ENCODE results near the gene CHRNA3.

The CHRNA3 gene

DNA sequence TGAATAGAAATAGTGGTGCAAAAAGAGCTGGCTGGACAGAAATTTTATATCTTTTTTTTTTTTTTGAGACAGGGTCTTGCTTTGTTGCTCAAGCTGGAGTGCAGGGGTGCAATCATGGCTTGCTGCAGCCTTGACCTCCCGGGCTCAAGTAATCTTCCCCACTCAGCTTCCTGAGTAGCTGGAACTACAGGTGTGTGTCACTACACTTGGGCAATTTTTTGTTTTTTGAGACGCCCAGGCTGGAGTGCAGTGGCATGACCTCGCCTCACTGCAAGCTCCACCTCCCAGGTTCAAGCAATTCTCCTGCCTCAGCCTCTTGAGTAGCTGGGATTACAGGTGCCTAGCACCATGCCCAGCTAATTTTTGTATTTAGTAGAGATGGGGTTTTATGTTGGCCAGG is 22.4 kb downstream of the CHRNA3 start:
- H3K18ac ChIP-seq (ENCODE audit: low read length) = no peak overlapping the region
- H2BK120ac ChIP-seq (ENCODE audit: insufficient read depth, low read length, poor library complexity) = no peak overlapping the region
- no peaks in the 10 kb centered on the region for H3K79me2 ChIP-seq (ENCODE audit: control insufficient read depth, insufficient read depth, low read length, poor library complexity)
- no peak overlapping the region for H2BK12ac ChIP-seq (ENCODE audit: low read length)
- H3K4me2 ChIP-seq (ENCODE audit: low read length) = no peak overlapping the region
- peaks cover 2% of the 10 kb centered on the region for H3K9me3 ChIP-seq (ENCODE audit: insufficient read depth, low read depth, low read length)
- H4K8ac ChIP-seq (ENCODE audit: low read depth, low read length) = no peak overlapping the region
- no peaks in the 10 kb centered on the region for H3K4me1 ChIP-seq (ENCODE audit: control insufficient read depth in 1 of 2, insufficient read depth in 2 of 2, low read length in 2 of 2)
- H2AFZ ChIP-seq (ENCODE audit: insufficient read depth, low read length, poor library complexity) = no peak overlapping the region
- H2AK5ac ChIP-seq (ENCODE audit: low read length) = no peak overlapping the region
- H3K4ac ChIP-seq (ENCODE audit: low read depth, low read length) = no peak overlapping the region
- no peak overlapping the region for H3K23ac ChIP-seq (ENCODE audit: low read length)
- H4K12ac ChIP-seq (ENCODE audit: low read depth, low read length) = no peak overlapping the region
- no CpG with 5 or more reads among the region's 3 CpGs for WGBS (ENCODE audit: extremely low coverage, insufficient coverage, insufficient read length)
- H3K4me3 ChIP-seq (ENCODE audit: low read depth, low read length) = no peak overlapping the region
- H3K27me3 ChIP-seq (ENCODE audit: insufficient read depth, low read length) = no peaks in the 10 kb centered on the region
- no peak overlapping the region for H3K9ac ChIP-seq (ENCODE audit: low read length)
- H3K14ac ChIP-seq (ENCODE audit: low read length) = no peak overlapping the region
- H4K91ac ChIP-seq (ENCODE audit: low read depth, low read length) = no peak overlapping the region
- no peaks in the 10 kb centered on the region for H3K36me3 ChIP-seq (ENCODE audit: control insufficient read depth in 1 of 2, insufficient read depth in 2 of 2, low read length in 2 of 2)
- DNase-seq = no peak
- H3K27ac ChIP-seq (ENCODE audit: low read depth, low read length) = no peak overlapping the region
- H3K79me1 ChIP-seq (ENCODE audit: low read length) = no peaks in the 10 kb centered on the region
- H2BK5ac ChIP-seq (ENCODE audit: low read depth, low read length, poor library complexity) = no peak overlapping the region

DNA sequence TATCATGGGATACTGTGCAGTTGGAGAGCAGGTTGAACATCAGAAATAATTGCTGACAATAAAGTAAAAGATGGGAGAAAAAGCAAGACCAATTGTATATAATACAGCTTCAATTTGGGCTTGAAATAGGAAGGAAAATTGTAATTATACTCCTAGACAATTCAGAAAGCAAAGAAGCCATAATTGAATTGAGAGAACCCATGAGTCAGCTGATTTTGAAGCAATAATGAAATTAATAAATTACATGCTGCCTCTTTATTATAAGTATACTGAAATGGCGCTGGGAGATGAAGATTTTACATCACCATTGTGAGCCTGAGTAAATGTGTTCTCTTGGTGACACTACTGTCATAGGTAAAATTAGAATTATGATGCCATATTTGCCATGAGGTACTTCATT is 23.2 kb downstream of the CHRNA3 start:
- no peak for DNase-seq
- no peaks in the 10 kb centered on the region for H3K27me3 ChIP-seq (ENCODE audit: insufficient read depth, low read length)
- H3K4ac ChIP-seq (ENCODE audit: low read depth, low read length) = no peak overlapping the region
- no peaks in the 10 kb centered on the region for H3K36me3 ChIP-seq (ENCODE audit: control insufficient read depth in 1 of 2, insufficient read depth in 2 of 2, low read length in 2 of 2)
- no CpG with 5 or more reads among the region's 1 CpG for WGBS (ENCODE audit: extremely low coverage, insufficient coverage, insufficient read length)
- peaks cover 2% of the 10 kb centered on the region for H3K9me3 ChIP-seq (ENCODE audit: insufficient read depth, low read depth, low read length)
- no peak overlapping the region for H2BK12ac ChIP-seq (ENCODE audit: low read length)
- H2AK5ac ChIP-seq (ENCODE audit: low read length) = no peak overlapping the region
- no peak overlapping the region for H3K27ac ChIP-seq (ENCODE audit: low read depth, low read length)
- H3K79me1 ChIP-seq (ENCODE audit: low read length) = no peaks in the 10 kb centered on the region
- H3K18ac ChIP-seq (ENCODE audit: low read length) = no peak overlapping the region
- no peak overlapping the region for H3K23ac ChIP-seq (ENCODE audit: low read length)
- H3K14ac ChIP-seq (ENCODE audit: low read length) = no peak overlapping the region
- H2BK120ac ChIP-seq (ENCODE audit: insufficient read depth, low read length, poor library complexity) = no peak overlapping the region
- no peak overlapping the region for H3K4me3 ChIP-seq (ENCODE audit: low read depth, low read length)
- H3K79me2 ChIP-seq (ENCODE audit: control insufficient read depth, insufficient read depth, low read length, poor library complexity) = no peaks in the 10 kb centered on the region
- no peak overlapping the region for H2AFZ ChIP-seq (ENCODE audit: insufficient read depth, low read length, poor library complexity)
- no peak overlapping the region for H4K12ac ChIP-seq (ENCODE audit: low read depth, low read length)
- H4K91ac ChIP-seq (ENCODE audit: low read depth, low read length) = no peak overlapping the region
- H3K4me1 ChIP-seq (ENCODE audit: control insufficient read depth in 1 of 2, insufficient read depth in 2 of 2, low read length in 2 of 2) = no peaks in the 10 kb centered on the region
- no peak overlapping the region for H4K8ac ChIP-seq (ENCODE audit: low read depth, low read length)
- no peak overlapping the region for H3K9ac ChIP-seq (ENCODE audit: low read length)
- no peak overlapping the region for H3K4me2 ChIP-seq (ENCODE audit: low read length)
- H2BK5ac ChIP-seq (ENCODE audit: low read depth, low read length, poor library complexity) = no peak overlapping the region

DNA sequence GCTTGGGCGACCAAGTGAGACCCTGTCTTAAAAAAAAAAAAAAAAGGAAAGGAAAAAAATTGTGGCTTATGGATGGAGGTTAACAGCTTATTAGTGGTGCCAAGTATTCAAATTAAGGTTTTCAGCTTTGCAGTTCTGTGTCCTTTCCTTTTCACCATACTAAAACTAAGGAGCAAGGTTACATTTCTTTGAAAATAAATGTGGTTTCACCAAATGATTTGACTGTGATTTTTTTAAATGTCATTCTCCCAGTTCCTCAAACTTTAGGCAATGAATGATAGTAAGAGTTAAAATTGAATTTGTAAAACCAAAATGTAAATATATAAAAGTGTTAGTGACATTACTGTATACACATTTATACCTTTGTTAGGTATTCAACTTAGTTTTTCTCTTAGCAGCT is 45.9 kb downstream of the CHRNA3 start:
- no peak overlapping the region for H3K4me2 ChIP-seq (ENCODE audit: low read length)
- H3K9ac ChIP-seq (ENCODE audit: low read length) = no peak overlapping the region
- no peak overlapping the region for H3K4ac ChIP-seq (ENCODE audit: low read depth, low read length)
- H4K8ac ChIP-seq (ENCODE audit: low read depth, low read length) = no peak overlapping the region
- no peak overlapping the region for H2BK120ac ChIP-seq (ENCODE audit: insufficient read depth, low read length, poor library complexity)
- H2AFZ ChIP-seq (ENCODE audit: insufficient read depth, low read length, poor library complexity) = no peak overlapping the region
- no peaks in the 10 kb centered on the region for H3K79me1 ChIP-seq (ENCODE audit: low read length)
- no peak overlapping the region for H3K18ac ChIP-seq (ENCODE audit: low read length)
- H4K12ac ChIP-seq (ENCODE audit: low read depth, low read length) = no peak overlapping the region
- H2BK5ac ChIP-seq (ENCODE audit: low read depth, low read length, poor library complexity) = no peak overlapping the region
- no CpG with 5 or more reads among the region's 1 CpG for WGBS (ENCODE audit: extremely low coverage, insufficient coverage, insufficient read length)
- no peaks in the 10 kb centered on the region for H3K9me3 ChIP-seq (ENCODE audit: insufficient read depth, low read depth, low read length)
- no peak overlapping the region for H3K14ac ChIP-seq (ENCODE audit: low read length)
- no peak overlapping the region for H2AK5ac ChIP-seq (ENCODE audit: low read length)
- no peak overlapping the region for H3K4me3 ChIP-seq (ENCODE audit: low read depth, low read length)
- no peaks in the 10 kb centered on the region for H3K79me2 ChIP-seq (ENCODE audit: control insufficient read depth, insufficient read depth, low read length, poor library complexity)
- H2BK12ac ChIP-seq (ENCODE audit: low read length) = no peak overlapping the region
- H3K36me3 ChIP-seq (ENCODE audit: control insufficient read depth in 1 of 2, insufficient read depth in 2 of 2, low read length in 2 of 2) = no peaks in the 10 kb centered on the region
- no peak for DNase-seq
- H3K27ac ChIP-seq (ENCODE audit: low read depth, low read length) = no peak overlapping the region
- no peak overlapping the region for H3K23ac ChIP-seq (ENCODE audit: low read length)
- no peak overlapping the region for H4K91ac ChIP-seq (ENCODE audit: low read depth, low read length)
- H3K4me1 ChIP-seq (ENCODE audit: control insufficient read depth in 1 of 2, insufficient read depth in 2 of 2, low read length in 2 of 2) = no peaks in the 10 kb centered on the region
- H3K27me3 ChIP-seq (ENCODE audit: insufficient read depth, low read length) = no peaks in the 10 kb centered on the region

DNA sequence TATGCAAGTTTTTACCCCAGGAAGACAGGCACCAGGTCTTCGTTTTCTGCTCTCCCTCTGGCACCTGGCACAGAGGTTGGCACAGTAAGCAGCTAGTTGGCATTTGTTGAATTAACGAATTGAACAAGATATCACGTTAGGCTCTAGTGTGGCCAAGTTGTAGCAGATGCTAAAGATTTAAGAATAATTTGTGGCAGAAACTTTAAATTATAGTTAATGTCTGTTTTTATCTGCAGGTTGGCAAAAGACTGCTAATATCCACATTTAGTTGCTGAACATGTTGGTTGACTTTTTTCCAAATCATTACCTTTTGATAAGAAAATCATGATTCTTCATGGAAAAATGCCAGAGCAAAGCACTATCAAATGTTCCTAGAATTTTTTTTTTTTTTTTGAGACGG is 47.4 kb downstream of the CHRNA3 start:
- Histone ChIP-seq H4K8ac (ENCODE audit: low read depth, low read length) (no peak overlapping the region), H3K4me2 (ENCODE audit: low read length) (no peak overlapping the region), H3K4me3 (ENCODE audit: low read depth, low read length) (no peak overlapping the region), H4K12ac (ENCODE audit: low read depth, low read length) (no peak overlapping the region), H4K91ac (ENCODE audit: low read depth, low read length) (no peak overlapping the region), H2AK5ac (ENCODE audit: low read length) (no peak overlapping the region), H2BK12ac (ENCODE audit: low read length) (no peak overlapping the region), H3K9ac (ENCODE audit: low read length) (no peak overlapping the region), H3K27ac (ENCODE audit: low read depth, low read length) (no peak overlapping the region), H3K18ac (ENCODE audit: low read length) (no peak overlapping the region), H2AFZ (ENCODE audit: insufficient read depth, low read length, poor library complexity) (no peak overlapping the region), H2BK5ac (ENCODE audit: low read depth, low read length, poor library complexity) (no peak overlapping the region), H3K4ac (ENCODE audit: low read depth, low read length) (no peak overlapping the region), H3K9me3 (ENCODE audit: insufficient read depth, low read depth, low read length) (no peaks in the 10 kb centered on the region), H2BK120ac (ENCODE audit: insufficient read depth, low read length, poor library complexity) (no peak overlapping the region), H3K27me3 (ENCODE audit: insufficient read depth, low read length) (no peaks in the 10 kb centered on the region), H3K79me1 (ENCODE audit: low read length) (no peaks in the 10 kb centered on the region), H3K79me2 (ENCODE audit: control insufficient read depth, insufficient read depth, low read length, poor library complexity) (no peaks in the 10 kb centered on the region), H3K36me3 (ENCODE audit: control insufficient read depth in 1 of 2, insufficient read depth in 2 of 2, low read length in 2 of 2) (no peaks in the 10 kb centered on the region), H3K4me1 (ENCODE audit: control insufficient read depth in 1 of 2, insufficient read depth in 2 of 2, low read length in 2 of 2) (no peaks in the 10 kb centered on the region), H3K14ac (ENCODE audit: low read length) (no peak overlapping the region), H3K23ac (ENCODE audit: low read length) (no peak overlapping the region)
- no CpG with 5 or more reads among the region's 4 CpGs for WGBS (ENCODE audit: extremely low coverage, insufficient coverage, insufficient read length)
- DNase-seq = no peak
